Mesothelial cell of epicardium (in vitro differentiated cells): ENCODE measurements around the gene TMEM225. TPM values are rescaled to one million over a fixed set of nuclear protein-coding genes. Genes with fewer than 3 reads are reported as not detected.

Experiments used
- DNase-seq, 2 experiments: peaks; one replicate each; pipeline ENCODE4 v3.0.0; 2021; ENCODE audit warnings: low spot score in 2 of 2; ENCODE audit not compliant: unreplicated experiment in 2 of 2
- H3K27ac Mint-ChIP-seq: 2 replicates; pipeline ENCODE4 v1.8.0; 2021; ENCODE audit warnings: mixed read lengths
- H3K27me3 Mint-ChIP-seq: 2 replicates; pipeline ENCODE4 v1.8.0; 2021; ENCODE audit warnings: low read depth, mixed read lengths
- H3K36me3 Mint-ChIP-seq: 2 replicates; pipeline ENCODE4 v1.8.0; 2021; ENCODE audit warnings: mixed read lengths
- H3K4me1 Mint-ChIP-seq: 2 replicates; pipeline ENCODE4 v1.8.0; 2021; ENCODE audit warnings: mixed read lengths
- H3K4me3 Mint-ChIP-seq: 2 replicates; pipeline ENCODE4 v1.8.0; 2021; ENCODE audit warnings: mild to moderate bottlenecking, moderate library complexity, mixed read lengths
- H3K9me3 Mint-ChIP-seq: 2 replicates; pipeline ENCODE4 v1.8.0; 2021; ENCODE audit warnings: mixed read lengths
- CTCF ChIP-seq: fragments of 200-600 bp; sonication (generic); IDR thresholded peaks from one replicate; pipeline ENCODE4 v1.5.0; 2021; ENCODE audit warnings: antibody characterized with exemption; ENCODE audit not compliant: unreplicated experiment
- total RNA-seq: library from RNA; stranded (reverse); gene quantifications from 3 replicates; pipeline ENCODE4 v1.2.1, GENCODE V29; 2021

The TMEM225 gene
- not detected in 3 replicates for total RNA-seq

- no peaks in the 10 kb centered on the region for H3K27me3 Mint-ChIP-seq
- TF ChIP-seq CTCF, result no peak
- H3K9me3 Mint-ChIP-seq, result no peaks in the 10 kb centered on the region
- H3K4me1 Mint-ChIP-seq, result no peaks in the 10 kb centered on the region
- H3K36me3 Mint-ChIP-seq, result no peaks in the 10 kb centered on the region
- no peak for DNase-seq
- H3K4me3 Mint-ChIP-seq, result no peak within 1 kb of the TSS
- no peak within 1 kb of the TSS for H3K27ac Mint-ChIP-seq
These were observed at the start of gene TMEM225 for GRCh38 chr11:123885570-123885969. Gene TMEM225 (minus strand): TSS chr11:123885670. CDS start chr11:123885425, 245 bp downstream.

GRCh38 chr11:123924027-123924426 is 38.6 kb upstream of the TMEM225 start:
- Mint-ChIP-seq H3K9me3 (no peaks in the 10 kb centered on the region), H3K27me3 (no peaks in the 10 kb centered on the region), H3K4me1 (peaks cover 4% of the 10 kb centered on the region), H3K27ac (no peak overlapping the region), H3K36me3 (no peaks in the 10 kb centered on the region), H3K4me3 (no peak overlapping the region)
- DNase-seq, result no peak
- TF ChIP-seq CTCF, result no peak

GRCh38 chr11:123920943-123921342 is 35.5 kb upstream of the TMEM225 start:
- TF ChIP-seq CTCF, result no peak
- DNase-seq, result no peak
- Mint-ChIP-seq H3K9me3 (peaks cover under 1% of the 10 kb centered on the region), H3K4me1 (peaks cover under 1% of the 10 kb centered on the region), H3K4me3 (no peak overlapping the region), H3K27ac (no peak overlapping the region), H3K36me3 (no peaks in the 10 kb centered on the region), H3K27me3 (no peaks in the 10 kb centered on the region)

GRCh38 chr11:123905826-123906225 is 20.4 kb upstream of the TMEM225 start:
- Mint-ChIP-seq H3K36me3 (no peaks in the 10 kb centered on the region), H3K27ac (no peak overlapping the region), H3K27me3 (peaks cover 9% of the 10 kb centered on the region), H3K4me3 (no peak overlapping the region), H3K4me1 (no peaks in the 10 kb centered on the region), H3K9me3 (no peaks in the 10 kb centered on the region)
- no peak for TF ChIP-seq CTCF
- no peak for DNase-seq

- Mint-ChIP-seq H3K4me1 (no peaks in the 10 kb centered on the region), H3K27ac (no peak overlapping the region), H3K27me3 (peaks cover 9% of the 10 kb centered on the region), H3K36me3 (no peaks in the 10 kb centered on the region), H3K4me3 (no peak overlapping the region), H3K9me3 (no peaks in the 10 kb centered on the region)
- TF ChIP-seq CTCF, result no peak
- no peak for DNase-seq
These were observed 19.5 kb upstream of the TMEM225 start for GRCh38 chr11:123904932-123905331.

GRCh38 chr11:123903932-123904331 is 18.5 kb upstream of the TMEM225 start:
- no peak overlapping the region for H3K4me3 Mint-ChIP-seq
- H3K9me3 Mint-ChIP-seq, result no peaks in the 10 kb centered on the region
- peaks cover 9% of the 10 kb centered on the region for H3K27me3 Mint-ChIP-seq
- no peak overlapping the region for H3K27ac Mint-ChIP-seq
- no peak for TF ChIP-seq CTCF
- no peaks in the 10 kb centered on the region for H3K4me1 Mint-ChIP-seq
- H3K36me3 Mint-ChIP-seq, result no peaks in the 10 kb centered on the region
- no peak for DNase-seq
